Epithelial cell of proximal tubule (primary cell): Measurements from ENCODE around the gene FBLN2. TPM values are rescaled to one million over a fixed set of nuclear protein-coding genes. Genes with fewer than 3 reads are reported as not detected.

Source experiments
- DNase-seq: peaks from one replicate; pipeline ENCODE4 v3.0.0-alpha.2; 2011; ENCODE audit warnings: low read depth
- H3K4me3 ChIP-seq: 2 replicates; pipeline ENCODE4 v1.5.1; 2011; ENCODE audit warnings: low read depth, mild to moderate bottlenecking, low read length
- total RNA-seq: library from RNA; depleted of rRNA; stranded (reverse); fragments of >200 nt; gene quantifications from 2 replicates; pipeline ENCODE4 v1.2.3, GENCODE V29; 2015
- TF ChIP-seq, protein P1 (sequence below): conservative IDR thresholded peaks from 2 replicates; pipeline ENCODE4 v1.5.1; 2012; ENCODE audit warnings: low read depth, mild to moderate bottlenecking, low read length

The FBLN2 gene
- total RNA-seq, 1 donor from 2014 or later: 1.1 TPM

DNA sequence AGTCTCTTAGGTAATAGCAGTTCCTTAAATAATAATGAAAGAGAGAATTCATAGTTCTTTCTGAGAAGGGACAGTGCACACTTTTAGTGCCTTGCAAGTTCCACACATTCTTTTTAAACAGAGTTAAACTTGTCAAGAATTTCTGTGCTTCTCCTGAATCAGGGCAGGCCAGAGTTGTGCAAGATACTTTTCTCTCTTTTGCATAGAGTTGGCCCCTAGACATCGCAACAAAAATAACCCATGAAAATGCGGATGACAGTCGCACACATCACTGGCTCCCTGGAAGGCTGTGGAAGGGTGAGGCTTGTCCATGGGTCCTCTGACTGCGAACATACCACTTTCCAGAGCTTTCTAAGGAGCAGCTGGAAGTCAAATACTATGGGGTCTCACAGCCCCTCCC is 40.1 kb downstream of the FBLN2 start:
- no peak overlapping the region for H3K4me3 ChIP-seq
- no peak for DNase-seq
- TF ChIP-seq, protein P1, sequence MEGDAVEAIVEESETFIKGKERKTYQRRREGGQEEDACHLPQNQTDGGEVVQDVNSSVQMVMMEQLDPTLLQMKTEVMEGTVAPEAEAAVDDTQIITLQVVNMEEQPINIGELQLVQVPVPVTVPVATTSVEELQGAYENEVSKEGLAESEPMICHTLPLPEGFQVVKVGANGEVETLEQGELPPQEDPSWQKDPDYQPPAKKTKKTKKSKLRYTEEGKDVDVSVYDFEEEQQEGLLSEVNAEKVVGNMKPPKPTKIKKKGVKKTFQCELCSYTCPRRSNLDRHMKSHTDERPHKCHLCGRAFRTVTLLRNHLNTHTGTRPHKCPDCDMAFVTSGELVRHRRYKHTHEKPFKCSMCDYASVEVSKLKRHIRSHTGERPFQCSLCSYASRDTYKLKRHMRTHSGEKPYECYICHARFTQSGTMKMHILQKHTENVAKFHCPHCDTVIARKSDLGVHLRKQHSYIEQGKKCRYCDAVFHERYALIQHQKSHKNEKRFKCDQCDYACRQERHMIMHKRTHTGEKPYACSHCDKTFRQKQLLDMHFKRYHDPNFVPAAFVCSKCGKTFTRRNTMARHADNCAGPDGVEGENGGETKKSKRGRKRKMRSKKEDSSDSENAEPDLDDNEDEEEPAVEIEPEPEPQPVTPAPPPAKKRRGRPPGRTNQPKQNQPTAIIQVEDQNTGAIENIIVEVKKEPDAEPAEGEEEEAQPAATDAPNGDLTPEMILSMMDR: no peak

DNA sequence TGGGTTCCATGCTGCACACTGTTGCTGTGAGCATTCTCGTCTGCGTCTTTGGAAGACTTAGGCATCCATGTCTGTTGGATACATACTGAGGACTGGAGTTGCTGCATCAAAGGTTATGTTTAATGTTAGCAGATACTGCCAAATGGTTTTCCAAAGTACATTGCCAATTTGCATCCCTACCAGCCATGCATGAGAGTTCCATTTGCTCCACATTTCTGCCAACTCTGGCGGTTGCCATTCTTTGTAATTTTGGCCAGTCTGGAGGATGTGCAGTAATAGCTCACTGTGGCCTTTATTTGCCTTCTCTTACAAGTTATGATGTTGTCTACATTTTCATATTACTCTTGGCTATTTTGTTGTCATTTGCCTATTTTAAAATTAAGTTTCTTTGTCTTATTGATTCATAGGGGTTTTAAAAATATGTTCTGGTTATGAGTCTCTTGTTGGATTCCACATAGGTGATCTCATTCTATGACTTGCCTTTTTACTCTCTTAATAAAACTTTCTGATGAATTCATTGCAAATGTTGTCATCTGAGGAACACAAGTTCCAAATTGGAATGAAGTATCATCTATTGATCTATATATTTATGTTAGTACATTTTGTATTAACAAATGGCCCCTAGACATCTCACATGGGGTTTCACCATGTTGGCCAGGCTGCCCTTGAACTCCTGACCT is 42.1 kb downstream of the FBLN2 start:
- DNase-seq: no peak
- no peak overlapping the region for H3K4me3 ChIP-seq
- TF ChIP-seq, protein P1: no peak

- no peak overlapping the region for H3K4me3 ChIP-seq
- DNase-seq: no peak
- TF ChIP-seq, protein P1: no peak
These were observed 44.7 kb downstream of the FBLN2 start for GRCh38 chr3:13593615-13594014.

- no peak overlapping the region for H3K4me3 ChIP-seq
- no peak for DNase-seq
- TF ChIP-seq, protein P1: no peak
These were observed 45.2 kb downstream of the FBLN2 start for GRCh38 chr3:13594146-13594545.

DNA sequence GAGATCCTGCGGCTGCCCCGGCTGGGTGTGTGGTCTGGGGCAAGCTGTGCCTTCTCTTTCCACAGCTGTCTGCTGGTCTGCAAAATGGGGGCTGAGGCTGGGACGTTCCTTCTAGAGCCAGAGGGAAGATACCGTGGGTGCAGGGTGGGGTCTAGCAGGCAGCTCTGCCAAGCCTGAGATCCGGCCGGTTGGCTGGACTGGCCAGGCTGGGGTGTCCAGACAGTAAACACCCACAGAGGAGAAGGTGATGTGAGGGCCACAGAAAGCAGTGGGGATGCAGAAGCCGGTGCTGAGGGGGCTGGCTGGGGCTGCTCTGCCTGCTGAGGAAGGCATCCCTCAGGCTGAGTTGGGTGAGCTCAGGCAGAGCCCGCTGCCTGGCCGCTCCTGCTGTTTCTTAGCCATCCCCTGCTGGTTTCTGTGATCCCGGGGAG is 46.1 kb downstream of the FBLN2 start:
- TF ChIP-seq, protein P1: no peak
- DNase-seq: no peak
- H3K4me3 ChIP-seq: no peak overlapping the region

GRCh38 chr3:13595485-13595884 is 46.6 kb downstream of the FBLN2 start:
- no peak overlapping the region for H3K4me3 ChIP-seq
- TF ChIP-seq, protein P1: no peak
- DNase-seq: no peak

DNA sequence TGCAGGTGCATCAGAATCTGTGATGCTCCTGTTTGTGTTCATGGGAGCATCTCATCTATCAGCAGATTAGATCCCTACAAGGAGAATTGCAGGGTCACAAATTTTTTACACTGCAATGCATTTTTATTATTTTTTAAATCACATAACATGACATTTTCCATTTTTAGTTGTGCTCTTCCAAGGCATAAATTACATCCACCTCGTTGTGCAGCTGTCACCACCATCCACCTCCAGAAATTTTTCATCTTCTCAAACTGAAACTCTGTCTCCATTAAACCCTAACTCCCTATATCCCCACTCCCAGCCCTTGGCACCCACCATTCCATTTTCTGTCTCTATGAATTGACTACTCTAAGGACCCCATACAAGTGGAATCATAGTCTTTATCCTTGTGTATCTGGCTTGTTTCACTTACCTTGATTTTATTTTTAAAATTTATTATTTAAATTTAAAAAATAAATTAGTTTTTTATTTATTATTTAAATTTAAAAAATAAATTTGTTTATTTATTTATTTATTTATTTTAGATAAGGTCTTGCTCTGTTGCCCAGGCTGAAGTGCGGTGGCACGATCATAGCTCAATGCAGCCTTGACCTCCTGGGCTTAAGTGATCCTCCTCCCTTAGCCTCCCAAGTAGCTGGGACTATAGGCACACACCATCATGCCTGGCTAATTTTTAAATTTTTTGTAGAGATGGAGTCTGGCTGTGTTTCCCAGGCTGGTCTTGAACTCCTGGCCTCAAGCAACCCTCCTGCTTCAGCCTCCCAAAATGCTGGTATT is 47.7 kb downstream of the FBLN2 start:
- H3K4me3 ChIP-seq: no peak overlapping the region
- TF ChIP-seq, protein P1: no peak
- DNase-seq: no peak
